ENCODE data around the gene ADRA2B.

GRCh38 chr2:96153291-96153713 lies 36.9 kb upstream of the ADRA2B start:
- TF ChIP-seq EZH2 (IDR thresholded peaks at IDR 0.05) = no peak
- TF ChIP-seq POLR2AphosphoS5 (IDR thresholded peaks at IDR 0.05; ENCODE audit: borderline replicate concordance, low read depth, low read length) = no peak
- no peak for TF ChIP-seq FOXP2 (optimal IDR thresholded peaks at IDR 0.05; ENCODE audit: control extremely low read depth, extremely low read length, insufficient read depth)

Measured in SK-N-MC (cell line).